T-helper 1 cell treated with Interleukin-12 subunit alpha and Interleukin-12 subunit beta and Interleukin-4 antibody, amounts not matched to agents 30 μg/mL and 1 μg/mL, for 36 hours (primary cell): Measurements from ENCODE around the gene POLA2.

ENCODE experiments used
- H3K27ac Mint-ChIP-seq: one replicate; pipeline ENCODE4 v1.8.0; 2021; ENCODE audit warnings: mild to moderate bottlenecking, mixed read lengths
- H3K27me3 Mint-ChIP-seq: one replicate; pipeline ENCODE4 v1.8.0; 2021; ENCODE audit warnings: low read depth, mixed read lengths
- H3K36me3 Mint-ChIP-seq: one replicate; pipeline ENCODE4 v1.8.0; 2021; ENCODE audit warnings: low read depth, mixed read lengths
- H3K4me1 Mint-ChIP-seq: one replicate; pipeline ENCODE4 v1.8.0; 2021; ENCODE audit warnings: low read depth, mixed read lengths
- H3K4me3 Mint-ChIP-seq: one replicate; pipeline ENCODE4 v1.8.0; 2021; ENCODE audit warnings: mild to moderate bottlenecking, moderate library complexity, mixed read lengths
- H3K9me3 Mint-ChIP-seq: one replicate; pipeline ENCODE4 v1.8.0; 2021; ENCODE audit warnings: mixed read lengths

POLA2 gene

GRCh38 chr11:65261591-65262380, at the start of gene POLA2:
Gene POLA2 (plus strand): TSS chr11:65261962. CDS start chr11:65262293, 331 bp downstream.
- Mint-ChIP-seq H3K4me1 (peaks cover 38% of the 10 kb centered on the region), H3K27me3 (no peaks in the 10 kb centered on the region), H3K27ac (peak within 1 kb of the TSS; percentile 87), H3K4me3 (peak within 1 kb of the TSS; percentile 87), H3K36me3 (peaks cover 17% of the 10 kb centered on the region), H3K9me3 (no peaks in the 10 kb centered on the region)

- no peak overlapping the region for H3K27ac Mint-ChIP-seq
- peaks cover 18% of the 10 kb centered on the region for H3K36me3 Mint-ChIP-seq
- no peaks in the 10 kb centered on the region for H3K27me3 Mint-ChIP-seq
- peaks cover 13% of the 10 kb centered on the region for H3K4me1 Mint-ChIP-seq
- no peak overlapping the region for H3K4me3 Mint-ChIP-seq
- no peaks in the 10 kb centered on the region for H3K9me3 Mint-ChIP-seq
These were observed 49.4 kb upstream of the POLA2 start for GRCh38 chr11:65212226-65212801.

GRCh38 chr11:65213322-65214211, 48.2 kb upstream of the POLA2 start:
- peaks cover 13% of the 10 kb centered on the region for H3K36me3 Mint-ChIP-seq
- no peaks in the 10 kb centered on the region for H3K9me3 Mint-ChIP-seq
- H3K27ac Mint-ChIP-seq, result no peak overlapping the region
- peaks cover 13% of the 10 kb centered on the region for H3K4me1 Mint-ChIP-seq
- no peak overlapping the region for H3K4me3 Mint-ChIP-seq
- H3K27me3 Mint-ChIP-seq, result no peaks in the 10 kb centered on the region

GRCh38 chr11:65214212-65214845, 47.4 kb upstream of the POLA2 start:
- H3K27ac Mint-ChIP-seq, result no peak overlapping the region
- H3K27me3 Mint-ChIP-seq, result no peaks in the 10 kb centered on the region
- H3K4me3 Mint-ChIP-seq, result no peak overlapping the region
- H3K9me3 Mint-ChIP-seq, result no peaks in the 10 kb centered on the region
- peaks cover 7% of the 10 kb centered on the region for H3K36me3 Mint-ChIP-seq
- H3K4me1 Mint-ChIP-seq, result peaks cover 10% of the 10 kb centered on the region

GRCh38 chr11:65215441-65216076, 46.2 kb upstream of the POLA2 start:
- Mint-ChIP-seq H3K4me3 (peak overlapping the region; percentile 36), H3K9me3 (no peaks in the 10 kb centered on the region), H3K27ac (peak overlapping the region; percentile 77), H3K36me3 (peaks cover 5% of the 10 kb centered on the region), H3K4me1 (peaks cover 13% of the 10 kb centered on the region), H3K27me3 (no peaks in the 10 kb centered on the region)

GRCh38 chr11:65216830-65217229, 44.9 kb upstream of the POLA2 start:
- Mint-ChIP-seq H3K4me3 (no peak overlapping the region), H3K9me3 (no peaks in the 10 kb centered on the region), H3K36me3 (peaks cover 5% of the 10 kb centered on the region), H3K27me3 (no peaks in the 10 kb centered on the region), H3K27ac (no peak overlapping the region), H3K4me1 (peaks cover 13% of the 10 kb centered on the region)

- H3K4me3 Mint-ChIP-seq, result no peak overlapping the region
- peaks cover 5% of the 10 kb centered on the region for H3K36me3 Mint-ChIP-seq
These were observed 44.0 kb upstream of the POLA2 start for GRCh38 chr11:65217441-65218423.

GRCh38 chr11:65218446-65218845, 43.3 kb upstream of the POLA2 start:
- Mint-ChIP-seq H3K4me1 (peaks cover 10% of the 10 kb centered on the region), H3K27me3 (peaks cover 4% of the 10 kb centered on the region), H3K9me3 (no peaks in the 10 kb centered on the region), H3K4me3 (no peak overlapping the region), H3K36me3 (peaks cover 2% of the 10 kb centered on the region), H3K27ac (no peak overlapping the region)

More at GRCh38 chr11:65217441-65218423, 44.0 kb upstream of the POLA2 start:
- Mint-ChIP-seq H3K27ac (no peak overlapping the region), H3K4me1 (peaks cover 13% of the 10 kb centered on the region), H3K27me3 (no peaks in the 10 kb centered on the region), H3K9me3 (no peaks in the 10 kb centered on the region)

- peaks cover 6% of the 10 kb centered on the region for H3K27me3 Mint-ChIP-seq
- H3K36me3 Mint-ChIP-seq, result peaks cover 2% of the 10 kb centered on the region
- H3K9me3 Mint-ChIP-seq, result no peaks in the 10 kb centered on the region
- no peak overlapping the region for H3K27ac Mint-ChIP-seq
- H3K4me1 Mint-ChIP-seq, result peaks cover 5% of the 10 kb centered on the region
- H3K4me3 Mint-ChIP-seq, result no peak overlapping the region
These were observed 41.9 kb upstream of the POLA2 start for GRCh38 chr11:65219930-65220213.

GRCh38 chr11:65221026-65221425, 40.7 kb upstream of the POLA2 start:
- H3K27ac Mint-ChIP-seq, result no peak overlapping the region
- no peak overlapping the region for H3K4me3 Mint-ChIP-seq
- H3K9me3 Mint-ChIP-seq, result no peaks in the 10 kb centered on the region
- no peaks in the 10 kb centered on the region for H3K36me3 Mint-ChIP-seq
- H3K27me3 Mint-ChIP-seq, result peaks cover 17% of the 10 kb centered on the region
- H3K4me1 Mint-ChIP-seq, result peaks cover 8% of the 10 kb centered on the region

GRCh38 chr11:65223011-65223410, 38.8 kb upstream of the POLA2 start:
- H3K27ac Mint-ChIP-seq, result no peak overlapping the region
- peaks cover 8% of the 10 kb centered on the region for H3K4me1 Mint-ChIP-seq
- H3K4me3 Mint-ChIP-seq, result no peak overlapping the region
- no peaks in the 10 kb centered on the region for H3K36me3 Mint-ChIP-seq
- H3K9me3 Mint-ChIP-seq, result no peaks in the 10 kb centered on the region
- peaks cover 33% of the 10 kb centered on the region for H3K27me3 Mint-ChIP-seq

- Mint-ChIP-seq H3K36me3 (no peaks in the 10 kb centered on the region), H3K9me3 (no peaks in the 10 kb centered on the region), H3K4me1 (peaks cover 5% of the 10 kb centered on the region), H3K27me3 (peaks cover 39% of the 10 kb centered on the region), H3K4me3 (peak overlapping the region; percentile 18), H3K27ac (no peak overlapping the region)
These were observed 36.9 kb upstream of the POLA2 start for GRCh38 chr11:65224930-65225278.
